ENCODE data around the gene TPST1. TPM values are rescaled to one million over a fixed set of nuclear protein-coding genes. Genes with fewer than 3 reads are reported as not detected.
"Not testable (repeated sequence)": the region's sequence is repeated elsewhere in the genome, so short reads cannot be mapped to it uniquely, and the experiment has no call there.

Gene TPST1
- polyA plus RNA-seq, 1 of the 3 experiments (the other 2 are of a cell fraction), result 36.4 TPM

GRCh38 chr7:66395128-66395571 lies 190.0 kb downstream of the TPST1 start:
- POLR2A ChIA-PET, DNase-seq: not testable (repeated sequence)

GRCh38 chr7:66396052-66396451 lies 190.9 kb downstream of the TPST1 start:
- 98% methylated on average over 3 of the region's 3 CpGs for WGBS (ENCODE audit: low lambda C conversion rate)
- H3K4me2 ChIP-seq; H3K36me3 ChIP-seq (replicated peaks in 1 of 2; ENCODE audit: control insufficient read depth in 1 of 2, insufficient read depth in 2 of 2, low read length in 1 of 2); DNase-seq; H3K4me3 ChIP-seq (ENCODE audit: low read depth in 2 of 2, low read length in 1 of 2); H3K9me3 ChIP-seq; H3K27me3 ChIP-seq (ENCODE audit: insufficient read depth); H4K20me1 ChIP-seq (ENCODE audit: insufficient read depth); H3K9ac ChIP-seq; H3K4me1 ChIP-seq (ENCODE audit: control insufficient read depth in 1 of 2, insufficient read depth in 2 of 2, low read depth in 1 of 2, low read length in 1 of 2); CTCF ChIA-PET; H3K79me2 ChIP-seq (ENCODE audit: insufficient read depth); H2AFZ ChIP-seq (ENCODE audit: low read depth); POLR2A ChIA-PET; H3K9me2 ChIP-seq: not testable (repeated sequence)
- Histone ChIP-seq H3F3A (replicated peaks; ENCODE audit: insufficient read depth) (peaks cover 16% of the 10 kb centered on the region), H3K27ac (ENCODE audit: low read depth in 2 of 2, low read length in 1 of 2) (0 out of 4 replicates have a peak overlapping the region, but pooled peaks of 1 of the 2 experiments have one; percentile 55)

More at GRCh38 chr7:66395128-66395571, 190.0 kb downstream of the TPST1 start:
- Histone ChIP-seq H3F3A (replicated peaks; ENCODE audit: insufficient read depth) (peaks cover 16% of the 10 kb centered on the region), H3K27ac (ENCODE audit: low read depth in 2 of 2, low read length in 1 of 2) (peak overlapping the region in 1 of 2 experiments; percentile 55; a peak in 2 of 4 replicates)
- H3K79me2 ChIP-seq (ENCODE audit: insufficient read depth); H3K4me2 ChIP-seq; H4K20me1 ChIP-seq (ENCODE audit: insufficient read depth); H3K9ac ChIP-seq; H2AFZ ChIP-seq (ENCODE audit: low read depth); H3K9me3 ChIP-seq; H3K36me3 ChIP-seq (replicated peaks in 1 of 2; ENCODE audit: control insufficient read depth in 1 of 2, insufficient read depth in 2 of 2, low read length in 1 of 2); H3K4me1 ChIP-seq (ENCODE audit: control insufficient read depth in 1 of 2, insufficient read depth in 2 of 2, low read depth in 1 of 2, low read length in 1 of 2); CTCF ChIA-PET; H3K27me3 ChIP-seq (ENCODE audit: insufficient read depth); H3K4me3 ChIP-seq (ENCODE audit: low read depth in 2 of 2, low read length in 1 of 2); H3K9me2 ChIP-seq: not testable (repeated sequence)
- 0 out of 4 replicates have a peak, but pooled peaks of 1 of the 2 experiments have one; percentile 30 for TF ChIP-seq EP300 (IDR thresholded peaks at IDR 0.05; ENCODE audit: borderline replicate concordance in 1 of 2, low read depth in 1 of 2, low read length in 1 of 2)
- peak; percentile 45; the same call in 1 of the 2 replicates for TF ChIP-seq FOSL2 (IDR thresholded peaks at IDR 0.05; ENCODE audit: borderline replicate concordance, low read depth)
- 40% methylated on average over 3 of the region's 3 CpGs for WGBS (ENCODE audit: low lambda C conversion rate)

GRCh38 chr7:66398841-66399240 lies 193.7 kb downstream of the TPST1 start:
- WGBS (ENCODE audit: low lambda C conversion rate), result 71% methylated on average over 5 of the region's 5 CpGs
- H3K9ac ChIP-seq; H3K79me2 ChIP-seq (ENCODE audit: insufficient read depth); H4K20me1 ChIP-seq (ENCODE audit: insufficient read depth); H3K27me3 ChIP-seq (ENCODE audit: insufficient read depth); DNase-seq; H3K9me3 ChIP-seq; H3K4me3 ChIP-seq (ENCODE audit: low read depth in 2 of 2, low read length in 1 of 2); H3K4me1 ChIP-seq (ENCODE audit: control insufficient read depth in 1 of 2, insufficient read depth in 2 of 2, low read depth in 1 of 2, low read length in 1 of 2); H3K4me2 ChIP-seq; H2AFZ ChIP-seq (ENCODE audit: low read depth); H3K9me2 ChIP-seq; POLR2A ChIA-PET; H3K27ac ChIP-seq (ENCODE audit: low read depth in 2 of 2, low read length in 1 of 2): not testable (repeated sequence)
- peaks cover 13% of the 10 kb centered on the region for H3F3A ChIP-seq (replicated peaks; ENCODE audit: insufficient read depth)
- CTCF ChIA-PET, result interaction anchor here (0.6 kb wide), 1 partner anchor 50 kb away, joined by 3 read pairs; no protein-coding TSS in a partner anchor
- peaks cover 4 to 16% of the 10 kb centered on the region in 2 experiments for H3K36me3 ChIP-seq (replicated peaks in 1 of 2; ENCODE audit: control insufficient read depth in 1 of 2, insufficient read depth in 2 of 2, low read length in 1 of 2)

- no peak for DNase-seq
- Histone ChIP-seq H3K79me2 (ENCODE audit: insufficient read depth) (no peaks in the 10 kb centered on the region), H4K20me1 (ENCODE audit: insufficient read depth) (no peaks in the 10 kb centered on the region), H3K9me2 (no peaks in the 10 kb centered on the region), H3K4me3 (ENCODE audit: low read depth in 2 of 2, low read length in 1 of 2) (no peak overlapping the region), H3K27me3 (ENCODE audit: insufficient read depth) (no peaks in the 10 kb centered on the region), H3K4me1 (ENCODE audit: control insufficient read depth in 1 of 2, insufficient read depth in 2 of 2, low read depth in 1 of 2, low read length in 1 of 2) (no peaks in the 10 kb centered on the region), H3K27ac (ENCODE audit: low read depth in 2 of 2, low read length in 1 of 2) (no peak overlapping the region), H3K36me3 (replicated peaks in 1 of 2; ENCODE audit: control insufficient read depth in 1 of 2, insufficient read depth in 2 of 2, low read length in 1 of 2) (peaks cover 4 to 18% of the 10 kb centered on the region in 2 experiments), H2AFZ (ENCODE audit: low read depth) (no peak overlapping the region), H3K9ac (no peak overlapping the region), H3F3A (replicated peaks; ENCODE audit: insufficient read depth) (peaks cover 13% of the 10 kb centered on the region), H3K4me2 (no peak overlapping the region), H3K9me3 (no peaks in the 10 kb centered on the region)
- ChIA-PET CTCF (no interaction called here), POLR2A (no interaction called here)
- no peak for TF ChIP-seq REST (IDR thresholded peaks at IDR 0.05; ENCODE audit: low read depth, low read length)
- no peak for TF ChIP-seq FOSL2 (IDR thresholded peaks at IDR 0.05; ENCODE audit: borderline replicate concordance, low read depth)
- no peak for TF ChIP-seq NRF1 (IDR thresholded peaks at IDR 0.05; ENCODE audit: low read depth, low read length)
- TF ChIP-seq RFX5 (IDR thresholded peaks at IDR 0.05; ENCODE audit: low read length), result no peak
- TF ChIP-seq GABPA (IDR thresholded peaks at IDR 0.05; ENCODE audit: low read depth), result no peak
- no peak for TF ChIP-seq YY1 (IDR thresholded peaks at IDR 0.05; ENCODE audit: low read depth)
These were observed 194.4 kb downstream of the TPST1 start for GRCh38 chr7:66399566-66399965.

Data from SK-N-SH (cell line).